GM21737 (cell line): ENCODE results near the gene P2RY2.
A peak's percentile ranks its signal among the peaks of the same experiment; 100 is the strongest.

Source experiments
- ATAC-seq: cut with Tn5 transposase; IDR thresholded peaks from one replicate; pipeline ENCODE4 v1.9.1; 2021; ENCODE audit warnings: mild to moderate bottlenecking, moderate library complexity; ENCODE audit not compliant: unreplicated experiment

P2RY2 gene

DNA sequence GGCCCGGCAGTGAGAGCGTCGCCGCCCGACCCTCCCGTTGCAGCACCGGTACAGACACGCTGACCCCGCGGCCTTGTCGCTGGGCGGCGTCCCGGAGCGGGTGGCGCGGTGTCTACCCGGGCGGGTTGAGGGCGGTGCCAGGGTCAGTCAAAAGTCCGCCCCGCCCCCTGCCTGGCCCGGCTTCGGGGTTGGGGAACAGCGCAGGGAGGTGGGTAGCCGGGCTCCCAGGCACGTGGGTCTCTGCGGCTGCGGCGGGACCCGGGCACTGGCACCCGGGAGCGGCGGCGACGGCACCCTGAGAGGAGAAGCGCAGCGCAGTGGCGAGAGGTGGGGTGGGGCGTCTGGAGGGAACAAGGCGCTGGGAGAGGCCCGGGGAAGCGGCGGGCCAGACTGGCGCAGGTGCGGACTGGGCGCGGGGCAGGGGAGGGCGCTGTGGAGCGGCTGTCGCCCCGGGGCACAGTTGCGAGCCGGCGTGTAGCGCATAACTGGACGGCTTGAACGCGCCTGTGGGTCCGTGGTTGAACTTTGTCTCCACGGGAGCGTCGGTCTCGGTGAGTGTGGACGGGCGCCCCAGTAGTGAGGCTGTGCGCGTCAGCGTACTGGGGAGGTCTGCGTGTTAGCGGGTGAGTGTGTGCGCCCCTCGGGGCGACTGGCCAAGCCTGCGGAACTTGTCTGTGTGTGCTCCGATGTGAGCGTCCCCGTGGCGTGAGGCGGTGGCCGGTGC lies at the start of gene P2RY2:
Gene P2RY2, plus strand, starts transcription at position 176 of the 724 bp plus-strand sequence. CDS start 15,879 bp downstream, outside the sequence.
- no peak for ATAC-seq

DNA sequence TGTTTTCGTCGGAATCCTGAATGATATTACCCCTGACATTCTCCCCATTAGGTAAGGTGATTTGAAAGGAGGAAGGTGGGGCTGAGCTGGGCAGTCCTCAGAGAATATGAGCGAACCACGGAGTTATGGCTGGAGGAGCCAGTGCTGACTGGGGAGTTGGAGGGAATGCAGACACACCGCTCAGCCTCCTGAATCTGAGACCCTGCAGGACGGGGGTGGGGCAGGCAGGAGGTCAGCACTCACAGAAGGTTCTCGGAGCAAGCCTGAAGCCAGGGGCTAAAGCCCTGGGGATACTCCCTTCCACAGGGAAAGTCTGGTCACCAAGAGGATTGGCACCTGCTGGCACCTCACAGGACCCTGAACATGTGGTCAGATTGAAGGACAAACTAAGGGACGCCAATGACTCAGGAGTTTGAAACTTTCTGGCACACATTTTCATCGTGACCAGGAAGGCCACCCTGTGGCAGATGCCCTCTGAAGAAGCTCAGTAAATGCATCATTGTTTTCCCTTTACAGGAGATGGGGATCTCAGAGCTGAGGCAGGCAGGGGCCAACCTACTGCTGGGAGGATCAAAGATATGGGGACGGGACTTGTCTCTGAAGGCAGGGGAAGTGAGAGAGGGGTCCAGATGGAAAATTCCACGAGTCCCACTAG lies 49.0 kb upstream of the P2RY2 start:
- ATAC-seq: no peak

DNA sequence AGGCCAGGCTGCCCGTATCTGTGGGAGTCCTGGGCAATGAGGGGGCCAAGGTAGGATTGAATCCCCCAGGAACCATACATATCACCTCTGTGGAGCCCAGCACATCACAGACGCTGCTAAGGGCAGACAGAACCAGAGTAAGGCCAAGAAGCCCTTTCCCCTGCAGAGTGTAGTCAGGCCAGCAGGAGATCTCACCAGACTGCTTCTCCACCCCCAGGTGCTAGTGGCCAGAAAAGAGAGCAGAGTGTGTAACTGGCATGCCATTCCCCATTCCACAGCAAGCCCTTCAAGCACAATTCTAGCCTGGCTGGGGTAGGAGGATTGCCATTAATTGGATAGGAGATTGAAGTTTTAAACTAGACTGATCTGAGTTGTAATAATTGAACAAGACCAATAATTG lies 47.9 kb upstream of the P2RY2 start:
- no peak for ATAC-seq

DNA sequence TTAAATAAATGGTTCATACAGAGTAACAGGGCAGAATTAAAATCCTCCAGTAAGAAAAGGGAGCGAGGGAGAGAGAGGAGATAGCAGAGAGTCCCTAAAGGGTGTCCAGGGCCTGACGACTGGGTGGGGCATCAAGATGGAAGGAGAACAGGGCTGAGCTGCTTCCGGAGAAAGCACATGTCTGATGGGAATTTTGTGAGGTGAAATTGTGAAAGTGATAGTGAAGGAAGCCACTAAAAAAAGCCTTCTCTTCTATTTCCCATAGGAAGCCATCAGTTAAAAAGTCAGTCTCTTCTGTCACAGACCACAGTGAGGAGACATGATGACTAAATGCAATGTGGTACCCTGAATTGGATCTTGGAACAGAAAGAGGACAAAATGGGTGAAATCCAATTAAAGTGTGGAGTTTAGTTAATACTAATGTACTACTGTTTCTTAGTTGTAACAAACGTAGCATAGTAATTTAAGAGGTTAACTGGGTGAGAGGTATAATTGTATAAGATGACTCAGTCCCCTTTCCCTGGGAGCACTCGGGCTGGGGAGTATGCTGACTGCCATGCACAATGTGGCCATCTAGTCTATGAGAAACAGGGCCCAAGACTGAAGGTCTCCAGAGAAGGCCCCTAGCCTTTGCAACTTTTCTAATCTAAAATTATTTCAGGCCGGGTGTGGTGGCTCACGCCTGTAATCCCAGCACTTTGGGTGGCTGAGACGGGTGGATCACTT lies 46.5 kb upstream of the P2RY2 start:
- ATAC-seq: no peak

DNA sequence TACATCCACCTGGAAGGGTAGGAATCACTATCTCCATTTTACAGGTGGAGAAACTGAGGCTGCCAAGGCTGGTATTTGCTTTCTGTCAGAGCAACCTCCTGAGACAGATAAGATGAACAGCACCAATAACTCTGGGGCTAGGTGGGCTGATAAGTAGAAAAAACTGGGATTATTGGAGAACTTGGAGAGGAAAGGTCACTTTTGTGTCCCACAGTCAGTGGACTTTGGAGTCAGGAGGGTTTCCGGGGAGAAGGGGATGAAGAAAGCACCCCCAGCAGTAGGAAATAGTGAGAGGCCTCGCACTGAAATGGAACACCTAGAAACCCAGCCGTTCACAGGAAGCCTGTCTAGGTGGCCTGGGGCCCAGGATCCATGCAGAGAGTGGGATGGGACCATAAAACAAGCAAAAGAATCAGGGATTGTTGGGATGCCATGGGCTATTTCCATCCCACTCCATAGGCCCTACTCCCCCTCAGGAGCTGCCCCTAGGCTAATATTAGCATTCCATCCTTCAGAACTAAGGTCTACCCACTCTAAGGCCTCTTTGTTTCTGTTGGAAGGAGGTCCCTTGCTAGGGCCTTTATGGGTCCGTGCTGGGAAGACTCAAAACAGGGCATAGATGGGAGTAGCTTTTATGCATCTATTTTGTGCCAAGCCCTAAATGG lies 45.0 kb upstream of the P2RY2 start:
- ATAC-seq: no peak

DNA sequence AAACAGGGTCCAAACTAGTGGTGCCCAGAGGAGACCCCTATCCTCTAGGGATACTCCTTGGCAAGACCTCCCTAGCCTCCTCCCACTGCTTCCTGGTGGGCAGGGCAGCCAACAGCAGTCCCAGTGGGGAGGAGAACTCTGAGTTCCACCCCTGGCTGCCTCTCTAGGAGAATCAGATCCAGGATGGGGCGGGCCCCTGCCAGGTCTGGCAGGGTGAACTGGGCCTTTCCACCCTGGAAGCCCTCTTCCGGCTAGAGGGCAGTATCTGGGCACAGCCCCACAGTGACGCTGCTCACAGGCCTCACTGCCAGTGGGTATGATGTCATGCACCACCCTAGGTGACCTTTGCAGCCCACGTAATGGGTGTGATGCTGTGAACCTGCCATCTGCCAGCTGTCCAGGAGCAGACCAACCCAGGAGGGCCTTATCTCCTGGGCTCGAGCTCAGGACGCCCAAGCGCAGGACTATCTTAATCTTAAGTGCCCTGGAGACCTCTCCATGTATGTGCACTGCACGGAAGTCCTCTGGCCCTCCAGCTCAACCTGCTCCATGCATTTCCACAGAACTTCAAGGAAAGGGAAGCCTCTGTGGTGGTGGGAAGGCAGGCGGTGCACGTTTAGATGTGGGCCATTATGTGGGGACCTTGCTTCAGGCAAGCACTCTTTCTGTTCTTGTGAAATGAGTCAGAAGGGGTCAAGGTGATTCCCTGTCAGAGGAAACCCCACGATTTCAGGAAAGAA lies 44.2 kb upstream of the P2RY2 start:
- no peak for ATAC-seq

DNA sequence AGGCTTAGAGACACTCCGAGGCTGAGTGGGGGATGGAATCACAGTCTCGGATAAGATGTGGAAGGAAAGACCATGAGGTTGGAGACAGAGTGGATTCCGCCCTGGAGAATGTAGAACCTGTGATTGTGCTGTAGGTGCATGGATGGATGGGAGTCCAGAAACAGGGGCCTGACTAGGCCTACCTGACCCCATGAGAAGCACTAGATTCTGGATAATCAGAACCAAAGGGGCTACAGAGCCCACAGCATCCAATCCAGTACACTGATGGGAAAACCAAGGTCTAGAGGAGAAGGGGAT lies 43.6 kb upstream of the P2RY2 start:
- ATAC-seq: no peak

DNA sequence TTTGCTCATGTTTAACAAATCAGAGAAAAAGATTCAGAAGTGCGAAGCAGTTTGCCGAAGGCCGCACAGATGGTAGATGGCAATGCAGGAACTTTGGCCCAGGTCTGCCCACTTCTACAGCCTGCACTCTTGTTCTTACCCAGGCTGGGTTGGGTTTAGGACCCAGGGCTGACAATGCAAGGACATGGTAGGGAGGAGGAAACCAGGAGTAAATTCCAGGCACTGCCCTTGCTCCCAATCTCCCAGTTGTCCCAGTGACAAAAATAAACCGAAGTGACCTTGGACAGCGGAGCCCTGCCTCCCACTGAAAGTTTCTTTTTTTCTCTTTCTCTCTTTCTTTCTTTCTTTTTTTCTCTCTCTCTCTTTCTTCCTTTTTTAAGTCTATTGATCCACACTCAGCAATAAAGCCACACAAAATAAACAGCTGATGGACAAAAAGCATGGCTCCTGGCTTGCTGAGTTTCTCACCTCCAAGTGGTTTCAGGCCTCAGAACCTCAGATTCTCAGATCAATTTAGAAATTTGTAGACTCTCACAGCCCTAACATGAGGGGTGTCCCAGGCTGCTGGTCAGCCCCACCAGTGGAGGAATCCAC lies 42.4 kb upstream of the P2RY2 start:
- ATAC-seq: no peak

DNA sequence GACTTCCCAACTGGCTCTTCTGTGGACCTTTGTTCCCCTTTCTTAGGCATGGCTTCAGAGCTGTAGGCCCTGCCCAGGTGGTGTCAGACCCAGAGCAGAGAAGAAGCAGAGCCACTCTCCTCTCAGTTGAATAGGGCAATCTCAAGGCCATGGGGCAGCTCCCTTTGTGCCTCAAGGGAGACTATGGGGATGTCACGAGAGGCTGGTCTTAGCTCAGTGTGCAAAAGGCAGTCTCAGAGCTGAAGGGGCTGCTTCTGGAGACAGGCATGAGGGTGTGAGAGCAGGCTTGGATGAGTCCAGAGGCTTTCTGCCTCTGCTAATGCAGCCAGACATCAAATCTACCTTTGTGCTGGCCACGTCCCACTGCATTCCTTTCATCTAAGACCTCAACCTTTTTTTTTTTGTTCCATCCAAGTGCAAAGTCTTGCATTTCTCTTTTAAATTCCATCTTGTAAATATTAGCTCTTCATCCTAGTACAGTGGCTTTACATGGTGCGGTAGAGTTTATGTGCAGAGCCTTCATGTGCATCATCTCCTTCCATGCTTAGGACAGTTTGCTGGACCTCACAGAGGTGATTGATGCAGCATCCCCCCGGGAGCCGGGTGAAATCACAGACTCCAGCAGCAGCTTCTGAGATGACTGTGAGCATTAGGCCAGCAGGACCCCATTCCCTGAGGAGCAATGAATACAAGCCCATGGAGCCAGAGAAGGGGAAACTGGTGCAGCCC lies 41.8 kb upstream of the P2RY2 start:
- no peak for ATAC-seq

DNA sequence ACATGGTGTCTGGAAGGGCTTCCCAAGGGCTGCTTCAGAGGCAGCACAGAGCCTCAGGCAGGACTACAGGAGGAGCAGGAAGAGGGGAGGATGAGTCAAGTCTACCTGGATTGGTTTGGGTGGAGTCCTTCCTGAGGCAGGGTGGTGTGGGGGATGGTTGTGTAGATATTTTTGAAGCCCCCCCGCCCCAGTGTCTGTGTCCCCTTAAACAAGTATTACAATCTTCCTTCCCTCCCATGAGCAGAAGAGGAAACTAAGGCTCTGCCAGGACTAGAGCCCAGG lies 41.3 kb upstream of the P2RY2 start:
- no peak for ATAC-seq

DNA sequence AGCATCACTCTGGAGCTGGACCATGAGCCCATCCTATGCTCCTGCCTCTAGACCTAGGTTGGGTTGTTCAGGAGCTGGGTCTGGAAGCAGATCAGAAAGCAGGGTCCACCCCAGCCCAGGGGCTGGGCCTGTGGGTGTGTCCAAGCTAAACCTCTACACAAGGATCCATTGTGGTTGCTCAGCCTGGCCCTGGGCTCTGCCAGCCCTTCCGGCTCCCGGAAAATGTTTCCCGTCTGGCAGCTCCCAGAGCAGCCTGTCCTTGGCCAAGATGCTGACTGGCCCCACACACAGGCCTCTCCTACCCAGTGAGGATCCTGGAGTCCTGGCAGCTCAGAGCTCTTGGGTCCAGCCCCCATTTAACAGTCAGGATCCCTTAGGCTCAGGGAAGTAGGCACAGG lies 40.7 kb upstream of the P2RY2 start:
- no peak for ATAC-seq

DNA sequence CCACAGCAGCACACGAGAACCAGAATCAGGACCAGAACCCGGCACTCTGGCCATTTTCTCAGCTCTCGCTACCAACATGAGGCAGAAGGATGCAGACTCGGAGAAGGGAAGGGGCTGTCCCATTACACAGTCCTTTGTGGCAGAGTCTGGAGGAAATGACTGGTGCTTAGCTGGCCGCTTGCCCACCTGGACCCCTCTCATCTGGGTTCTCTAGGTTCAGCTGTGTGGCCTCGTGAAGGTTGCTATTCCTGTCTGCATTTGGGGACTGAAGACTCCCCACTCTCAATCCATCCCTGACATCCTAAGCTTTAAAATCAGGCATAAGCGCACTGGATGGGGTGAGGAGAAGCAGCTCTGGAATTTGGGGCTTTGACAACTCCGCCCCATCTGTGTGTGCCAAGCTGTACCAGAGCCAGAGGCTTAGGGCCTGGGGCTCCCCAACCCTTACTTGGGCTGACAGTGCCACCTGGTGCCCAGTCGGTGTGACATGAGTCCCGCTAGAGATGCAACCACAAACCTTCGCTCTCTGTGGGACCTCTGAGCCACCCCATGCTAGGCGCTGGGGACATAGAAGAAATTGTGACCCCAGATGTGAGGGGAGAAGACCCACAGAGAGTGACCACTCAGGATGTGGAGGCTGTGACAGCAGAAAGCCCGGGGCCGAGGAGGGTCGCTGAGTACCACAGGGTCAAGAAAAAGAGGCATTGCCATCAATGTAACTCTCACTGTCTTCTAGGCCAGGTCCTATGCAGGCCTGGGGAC lies 40.1 kb upstream of the P2RY2 start:
- peak; percentile 81 for ATAC-seq

DNA sequence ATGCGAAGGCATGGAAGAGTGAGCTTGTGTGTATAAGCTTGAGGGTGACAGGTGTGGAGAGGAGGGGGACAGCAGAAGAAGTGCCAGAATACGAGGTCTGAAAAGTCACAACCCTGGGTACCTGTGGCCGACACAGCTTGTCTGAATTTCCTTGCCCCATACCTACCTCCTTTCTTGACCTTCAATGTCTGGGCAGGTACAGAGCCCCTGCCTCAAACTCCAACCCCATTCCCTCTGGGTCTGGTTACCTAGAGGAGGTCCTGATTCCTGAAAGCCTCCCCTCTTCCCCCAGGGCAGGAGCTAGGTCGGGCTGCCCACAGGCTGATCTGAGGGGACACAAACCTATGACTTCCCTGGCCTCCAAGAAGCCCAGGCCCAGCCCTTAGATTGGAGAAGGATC lies 39.4 kb upstream of the P2RY2 start:
- ATAC-seq: no peak

DNA sequence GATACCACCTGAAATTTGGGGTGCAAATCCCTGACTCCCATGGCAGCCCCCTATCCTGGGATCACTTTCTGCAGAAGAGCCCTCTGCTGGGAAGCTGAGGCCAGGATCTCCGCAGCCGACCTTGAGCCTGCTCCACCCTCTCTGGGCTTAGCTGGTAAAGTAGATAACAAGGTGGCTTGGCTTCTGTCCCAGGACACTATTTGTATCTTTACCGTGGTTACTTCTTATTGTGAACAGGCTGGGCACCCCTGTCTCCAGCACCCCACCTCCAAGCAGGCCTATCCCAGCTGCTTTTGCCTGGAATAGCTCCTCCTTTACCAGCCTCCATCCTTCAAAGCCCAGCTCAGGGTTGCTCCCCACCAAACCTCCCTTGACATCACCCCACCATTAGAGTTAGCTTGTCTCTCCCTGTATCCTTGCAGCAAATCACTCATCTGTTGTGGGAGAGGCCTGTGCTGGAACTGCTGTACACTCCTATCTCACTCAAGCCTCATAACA lies 35.2 kb upstream of the P2RY2 start:
- ATAC-seq: no peak

DNA sequence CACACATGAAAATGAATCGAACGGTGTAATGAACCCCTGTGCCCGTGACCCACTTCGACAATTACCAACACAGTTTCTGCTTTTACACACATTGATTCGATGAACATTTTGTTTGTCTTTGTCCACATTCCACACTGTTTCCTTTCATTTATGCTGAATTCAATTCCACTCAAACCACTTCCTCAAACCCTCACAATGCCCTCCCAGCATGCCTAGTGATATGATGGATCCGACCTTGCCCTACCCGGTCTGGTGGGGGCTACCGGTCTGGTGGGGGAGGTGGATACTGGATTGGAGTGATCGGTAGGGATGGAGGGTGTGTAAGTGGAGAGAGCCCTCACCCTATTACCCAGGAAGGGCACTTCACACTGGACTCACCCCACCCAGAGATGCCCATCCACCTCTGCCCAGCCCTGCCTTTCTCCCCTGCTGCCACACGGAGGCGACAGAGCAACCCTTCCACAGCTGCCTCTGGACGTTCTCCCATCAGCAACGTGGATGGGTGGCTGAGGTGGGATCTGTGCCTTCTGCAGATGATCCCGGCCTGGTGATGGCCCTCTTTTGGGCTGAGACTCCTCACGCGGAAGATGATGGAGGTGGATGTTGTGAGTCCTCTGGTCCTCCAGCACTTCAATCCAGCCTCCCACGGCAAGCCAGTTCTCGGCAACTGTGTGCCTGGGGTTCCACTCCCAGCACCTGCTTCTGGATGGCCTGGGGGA lies 33.0 kb upstream of the P2RY2 start:
- ATAC-seq: no peak

DNA sequence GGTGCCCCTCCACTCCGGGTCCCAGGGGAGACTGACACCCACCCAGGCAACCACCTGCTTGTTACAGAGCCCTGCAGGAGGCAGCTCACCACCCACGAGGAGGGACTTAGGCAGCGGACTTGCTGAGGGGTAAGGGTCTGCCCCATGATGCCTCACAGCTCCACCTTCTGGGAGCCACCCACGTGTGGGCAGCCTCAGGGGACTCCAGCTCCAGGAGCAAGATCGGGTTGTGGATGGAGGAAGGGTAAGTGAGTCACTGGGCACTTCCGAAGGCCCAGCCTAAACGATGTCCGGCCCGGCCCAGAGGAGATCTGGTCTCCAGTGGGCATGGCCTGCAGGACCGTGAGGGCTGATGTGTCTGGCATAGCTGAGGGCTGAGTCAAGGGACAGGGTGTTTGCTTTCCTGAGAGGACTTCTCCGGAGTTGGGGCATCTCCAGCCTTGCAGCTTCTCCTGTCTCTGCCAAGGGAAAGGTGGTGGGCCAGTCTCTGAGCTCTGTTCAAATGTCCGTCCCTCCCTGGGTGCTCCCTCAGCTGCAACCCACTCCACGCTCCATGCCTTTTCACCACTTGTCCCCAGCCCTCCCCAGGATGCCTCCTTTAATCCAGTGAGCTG lies 32.3 kb upstream of the P2RY2 start:
- no peak for ATAC-seq

DNA sequence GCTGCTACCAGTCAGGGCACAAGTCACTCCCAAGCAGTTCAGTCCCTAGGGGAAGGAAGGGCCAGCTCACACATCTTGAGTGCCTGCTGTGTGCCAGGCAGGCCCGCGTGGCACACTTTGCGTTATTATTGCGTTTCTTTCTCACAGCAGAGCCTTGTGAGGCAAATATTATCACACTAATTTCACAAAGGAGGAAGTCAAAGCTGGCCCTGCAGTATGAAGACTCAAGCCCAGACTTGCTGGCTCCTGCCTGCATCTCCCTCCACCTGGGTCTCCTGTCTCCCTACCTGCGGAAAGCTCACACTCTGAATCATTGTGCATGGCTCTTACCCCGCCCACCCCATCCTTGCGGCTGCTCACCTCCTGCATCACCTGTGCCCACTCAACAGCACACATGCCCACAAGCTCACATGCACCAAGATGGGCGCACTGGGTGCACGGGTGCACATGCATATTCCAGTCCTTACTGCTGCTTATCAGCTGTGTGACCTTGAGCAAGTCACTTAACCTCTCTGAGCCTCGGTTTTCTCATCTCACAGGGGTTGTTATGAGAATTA lies 31.7 kb upstream of the P2RY2 start:
- ATAC-seq: no peak

DNA sequence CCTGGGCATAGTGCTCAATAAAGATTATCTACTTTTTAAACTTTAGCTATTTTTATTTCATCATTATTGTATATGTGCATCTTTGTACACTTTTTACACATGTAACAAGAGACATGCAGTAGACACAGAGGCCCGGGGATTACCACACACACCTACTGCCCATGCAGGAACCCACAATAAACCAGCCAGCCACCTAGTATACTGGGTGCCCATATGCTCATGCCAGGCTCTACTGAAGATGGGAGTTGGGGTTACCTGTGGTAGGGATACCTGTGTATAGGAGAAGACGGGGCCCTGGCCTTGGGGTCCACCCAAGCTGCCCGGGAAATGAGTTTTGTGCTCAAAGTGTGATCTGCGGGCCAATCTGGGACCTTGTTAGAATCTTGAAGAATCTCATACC lies 31.2 kb upstream of the P2RY2 start:
- no peak for ATAC-seq
